CD4-positive, alpha-beta T cell treated with Interleukin-4 for 1 hour (primary cell): ENCODE data around the gene NDUFA11.

ENCODE experiments used
- DNase-seq, 2 donors: peaks; one replicate each; pipeline ENCODE4 v3.0.0-alpha.2; 2020 to 2022

Gene NDUFA11

GRCh38 chr19:5932146-5932545 is 28.6 kb upstream of the NDUFA11 start:
- no peak for DNase-seq

- DNase-seq, result no peak
Measured at GRCh38 chr19:5931251-5931650, 27.7 kb upstream of the NDUFA11 start.

- no peak for DNase-seq
Measured at GRCh38 chr19:5929625-5930024, 26.0 kb upstream of the NDUFA11 start.

GRCh38 chr19:5929179-5929578 is 25.6 kb upstream of the NDUFA11 start:
- DNase-seq, result no peak

- DNase-seq, result no peak
Measured at GRCh38 chr19:5927441-5927821, 23.8 kb upstream of the NDUFA11 start.

GRCh38 chr19:5926641-5927440 is 23.3 kb upstream of the NDUFA11 start:
- DNase-seq, result no peak

- no peak for DNase-seq
Measured at GRCh38 chr19:5925830-5926427, 22.3 kb upstream of the NDUFA11 start.

- DNase-seq, result no peak
Measured at GRCh38 chr19:5923356-5923755, 19.8 kb upstream of the NDUFA11 start.

GRCh38 chr19:5922161-5922545 is 18.6 kb upstream of the NDUFA11 start:
- no peak for DNase-seq

GRCh38 chr19:5921516-5922160 is 18.0 kb upstream of the NDUFA11 start:
- DNase-seq, result no peak

- no peak for DNase-seq
Measured at GRCh38 chr19:5918463-5919079, 15.0 kb upstream of the NDUFA11 start.

- DNase-seq, result no peak
Measured at GRCh38 chr19:5917431-5918107, 14.0 kb upstream of the NDUFA11 start.

GRCh38 chr19:5916181-5916708 is 12.7 kb upstream of the NDUFA11 start:
- DNase-seq, result no peak

- DNase-seq, result no peak
Measured at GRCh38 chr19:5915782-5916165, 12.2 kb upstream of the NDUFA11 start.

GRCh38 chr19:5914946-5915781 is 11.6 kb upstream of the NDUFA11 start:
- DNase-seq, result no peak

- DNase-seq, result no peak
Measured at GRCh38 chr19:5914358-5914774, 10.8 kb upstream of the NDUFA11 start.

- no peak for DNase-seq
Measured at GRCh38 chr19:5913739-5914357, 10.3 kb upstream of the NDUFA11 start, which contains the start of gene CAPS. CAPS (plus strand) TSS chr19:5914254; CDS start chr19:5914407, 153 bp downstream.

GRCh38 chr19:5911366-5911765 is 7.8 kb upstream of the NDUFA11 start:
- no peak for DNase-seq

- no peak for DNase-seq
Measured at GRCh38 chr19:5910638-5910907, 7.0 kb upstream of the NDUFA11 start.

GRCh38 chr19:5908773-5909442 is 5.3 kb upstream of the NDUFA11 start:
- DNase-seq, result no peak

- no peak for DNase-seq
Measured at GRCh38 chr19:5907241-5907640, 3.7 kb upstream of the NDUFA11 start.
